ENCODE measurements around the gene GPR132.

GPR132 gene

GRCh38 chr14:105076296-105076804 is 11.1 kb upstream of the GPR132 start:
- DNase-seq (ENCODE audit: low read depth), result no peak
- in situ Hi-C loops (cut with HindIII; ENCODE audit: low sequenced_read_pairs), result no loop called here
- no peak for TF ChIP-seq CTCF (IDR thresholded peaks at IDR 0.05; ENCODE audit: low read depth, low read length, missing control alignments)
- no peak overlapping the region for H3K4me3 ChIP-seq (ENCODE audit: low read depth, low read length)

- DNase-seq (ENCODE audit: low read depth), result no peak
- in situ Hi-C loops (cut with HindIII; ENCODE audit: low sequenced_read_pairs), result no loop called here
- H3K4me3 ChIP-seq (ENCODE audit: low read depth, low read length), result no peak overlapping the region
- TF ChIP-seq CTCF (IDR thresholded peaks at IDR 0.05; ENCODE audit: low read depth, low read length, missing control alignments), result no peak
These were observed 10.4 kb upstream of the GPR132 start for GRCh38 chr14:105075379-105076295.

GRCh38 chr14:105074601-105075053 is 9.4 kb upstream of the GPR132 start:
- H3K4me3 ChIP-seq (ENCODE audit: low read depth, low read length), result no peak overlapping the region
- no peak for TF ChIP-seq CTCF (IDR thresholded peaks at IDR 0.05; ENCODE audit: low read depth, low read length, missing control alignments)
- no peak for DNase-seq (ENCODE audit: low read depth)
- in situ Hi-C loops (cut with HindIII; ENCODE audit: low sequenced_read_pairs), result no loop called here

- no peak overlapping the region for H3K4me3 ChIP-seq (ENCODE audit: low read depth, low read length)
- no peak for DNase-seq (ENCODE audit: low read depth)
- no peak for TF ChIP-seq CTCF (IDR thresholded peaks at IDR 0.05; ENCODE audit: low read depth, low read length, missing control alignments)
- in situ Hi-C loops (cut with HindIII; ENCODE audit: low sequenced_read_pairs), result no loop called here
These were observed 8.7 kb upstream of the GPR132 start for GRCh38 chr14:105073720-105074600.

GRCh38 chr14:105072892-105073719 is 7.9 kb upstream of the GPR132 start:
- DNase-seq (ENCODE audit: low read depth), result no peak

More at GRCh38 chr14:105072892-105073719, 7.9 kb upstream of the GPR132 start:
- no peak for TF ChIP-seq CTCF (IDR thresholded peaks at IDR 0.05; ENCODE audit: low read depth, low read length, missing control alignments)
- H3K4me3 ChIP-seq (ENCODE audit: low read depth, low read length), result no peak overlapping the region
- in situ Hi-C loops (cut with HindIII; ENCODE audit: low sequenced_read_pairs), result no loop called here
